IMR-90 (cell line): ENCODE data around the gene TRIO.

Experiments
- BHLHE40 ChIP-seq: fragments of 150-350 bp; IDR thresholded peaks from 2 replicates; pipeline ENCODE4 v1.6.1; 2016; ENCODE audit warnings: mild to moderate bottlenecking, low read depth, low read length
- CEBPB ChIP-seq: IDR thresholded peaks from 2 replicates; pipeline ENCODE4 v1.6.1; 2012; ENCODE audit warnings: low read depth, low read length, improper control_type of control experiment
- CHD1 ChIP-seq: IDR thresholded peaks from 2 replicates; pipeline ENCODE4 v1.6.1; 2012; ENCODE audit warnings: low read depth, low read length, improper control_type of control experiment
- CTCF ChIP-seq: conservative IDR thresholded peaks from 2 replicates; pipeline ENCODE4 v1.5.1; 2012; ENCODE audit warnings: mild to moderate bottlenecking, low read depth, low read length, improper control_type of control experiment
- FOS ChIP-seq: fragments of 150-350 bp; IDR thresholded peaks from 2 replicates; pipeline ENCODE4 v1.6.1; 2016; ENCODE audit warnings: low read depth, low read length
- MAZ ChIP-seq: IDR thresholded peaks from 2 replicates; pipeline ENCODE4 v1.6.1; 2012; ENCODE audit warnings: low read depth, mild to moderate bottlenecking, low read length, improper control_type of control experiment, moderate library complexity, borderline replicate concordance
- MXI1 ChIP-seq: IDR thresholded peaks from 2 replicates; pipeline ENCODE4 v1.6.1; 2012; ENCODE audit warnings: low read depth, mild to moderate bottlenecking, low read length, moderate library complexity, borderline replicate concordance
- NFE2L2 ChIP-seq: fragments of 150-350 bp; IDR thresholded peaks from 2 replicates; pipeline ENCODE4 v1.6.1; 2016; ENCODE audit warnings: low read depth, mild to moderate bottlenecking, low read length
- POLR2A ChIP-seq: IDR thresholded peaks from 2 replicates; pipeline ENCODE4 v1.6.1; 2012; ENCODE audit warnings: mild to moderate bottlenecking, low read depth, low read length
- RAD21 ChIP-seq: IDR thresholded peaks from 2 replicates; pipeline ENCODE4 v1.6.1; 2012; ENCODE audit warnings: low read length, improper control_type of control experiment
- RCOR1 ChIP-seq: IDR thresholded peaks from 2 replicates; pipeline ENCODE4 v1.6.1; 2012; ENCODE audit warnings: mild to moderate bottlenecking, low read length, improper control_type of control experiment; ENCODE audit not compliant: insufficient replicate concordance
- RFX5 ChIP-seq: IDR thresholded peaks from 2 replicates; pipeline ENCODE4 v1.8.0; 2012; ENCODE audit warnings: low read depth, mild to moderate bottlenecking, low read length, moderate library complexity
- SMC3 ChIP-seq: fragments of 150-350 bp; IDR thresholded peaks from 2 replicates; pipeline ENCODE4 v1.6.1; 2016; ENCODE audit warnings: low read depth, mild to moderate bottlenecking, antibody characterized with exemption, low read length, moderate library complexity
- USF2 ChIP-seq: fragments of 150-350 bp; IDR thresholded peaks from 2 replicates; pipeline ENCODE4 v1.6.1; 2017; ENCODE audit warnings: mild to moderate bottlenecking, antibody characterized with exemption, low read length, low read depth

- TF ChIP-seq POLR2A (no peak), CTCF (no peak), CEBPB (no peak), MXI1 (no peak), RAD21 (no peak), FOS (no peak), RFX5 (no peak), NFE2L2 (no peak), MAZ (no peak), RCOR1 (no peak), SMC3 (no peak), CHD1 (no peak), BHLHE40 (no peak), USF2 (no peak)
These were observed 124.2 kb downstream of the TRIO start for GRCh38 chr5:14267166-14267838.
